NCI-H2107 treated with DMSO at 0.1 percent for 48 hours (cell line): Measurements from ENCODE around the gene MGA.

Source experiments
- DNase-seq: peaks from one replicate; lab custom pipeline; 2025; ENCODE audit not compliant: unreplicated experiment; lab: John Stamatoyannopoulos, UW

The MGA gene

DNA sequence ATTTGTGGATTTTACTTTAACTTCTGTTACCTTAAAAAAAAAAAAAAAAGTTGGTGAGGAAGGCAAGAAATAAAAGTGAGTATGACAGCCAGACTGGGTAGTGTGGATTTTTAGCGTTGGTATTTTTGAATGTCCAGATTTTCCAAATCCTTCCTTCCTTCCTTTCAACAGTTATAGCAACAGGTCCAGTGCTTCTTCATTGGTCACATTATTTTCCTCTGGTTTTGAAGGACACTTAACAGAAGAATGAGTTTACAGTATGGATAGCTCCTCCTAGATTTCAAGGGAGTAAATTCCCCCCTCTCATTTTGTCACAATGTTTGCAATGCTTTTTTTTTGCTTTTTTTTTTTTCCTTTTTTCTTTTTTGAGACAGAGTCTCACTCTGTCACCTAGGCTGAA, 120.5 kb downstream of the MGA start:
- DNase-seq, result no peak

DNA sequence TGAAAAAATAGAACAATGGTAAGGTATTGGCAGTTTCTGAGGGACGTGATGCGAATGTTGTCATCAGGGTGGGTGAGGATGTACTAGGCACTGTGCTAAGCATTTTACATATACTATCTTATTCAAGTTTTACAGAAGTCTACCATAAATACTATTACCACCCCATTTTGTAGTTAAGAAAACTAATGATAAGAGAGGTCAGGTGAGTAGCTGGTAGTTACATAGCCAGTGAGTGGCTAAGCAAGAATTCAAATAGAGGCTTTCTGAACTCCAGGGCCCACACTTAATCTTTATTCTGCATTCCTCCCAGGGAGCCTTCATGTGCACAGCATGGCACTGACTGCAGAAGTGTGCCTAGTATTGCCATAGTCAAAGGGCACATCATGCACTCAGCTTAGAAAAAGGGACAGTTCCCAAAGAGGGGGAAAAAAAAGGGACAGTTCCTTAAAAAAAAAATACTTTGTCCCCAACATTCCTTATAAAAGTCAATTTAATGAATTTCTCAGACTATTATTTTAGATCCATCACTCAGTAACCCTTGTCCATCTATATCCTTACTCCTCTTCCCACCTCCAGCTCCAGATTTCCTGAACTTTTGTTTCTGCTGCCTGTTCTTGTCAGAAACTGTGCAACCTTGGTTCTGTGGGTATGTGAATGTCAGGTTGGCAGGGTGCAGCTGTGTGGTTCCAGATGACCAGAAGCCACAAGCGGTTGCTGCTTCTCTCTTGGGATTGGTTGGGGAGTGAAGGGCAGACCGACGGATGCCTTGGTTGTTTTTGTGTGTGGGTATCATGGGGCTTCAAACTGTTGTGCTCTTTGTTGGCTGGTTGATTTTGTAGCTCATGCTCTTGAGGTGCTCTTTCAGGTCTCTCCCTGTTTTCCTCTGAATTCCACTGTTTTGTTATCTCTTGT, 122.4 kb downstream of the MGA start:
- no peak for DNase-seq

DNA sequence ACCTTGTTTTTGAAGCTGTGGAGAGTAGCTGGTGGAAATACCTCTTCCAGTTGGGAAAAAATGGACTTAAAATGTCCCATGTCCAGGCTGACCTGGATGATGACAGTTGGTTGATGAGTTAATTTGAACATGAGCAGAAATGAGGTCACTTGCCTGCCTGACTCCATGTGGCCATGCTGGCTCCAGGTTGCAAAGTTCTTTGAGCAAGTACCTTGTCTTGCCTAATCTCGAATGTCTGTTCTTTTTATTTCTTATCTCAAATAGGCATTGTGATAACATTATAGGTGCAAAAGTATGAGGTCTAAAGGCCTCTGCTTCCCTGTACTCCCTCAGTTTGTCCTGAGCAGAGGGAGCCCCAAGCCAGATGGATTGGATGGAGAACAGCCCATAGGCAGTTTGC, 123.1 kb downstream of the MGA start:
- DNase-seq, result no peak

DNA sequence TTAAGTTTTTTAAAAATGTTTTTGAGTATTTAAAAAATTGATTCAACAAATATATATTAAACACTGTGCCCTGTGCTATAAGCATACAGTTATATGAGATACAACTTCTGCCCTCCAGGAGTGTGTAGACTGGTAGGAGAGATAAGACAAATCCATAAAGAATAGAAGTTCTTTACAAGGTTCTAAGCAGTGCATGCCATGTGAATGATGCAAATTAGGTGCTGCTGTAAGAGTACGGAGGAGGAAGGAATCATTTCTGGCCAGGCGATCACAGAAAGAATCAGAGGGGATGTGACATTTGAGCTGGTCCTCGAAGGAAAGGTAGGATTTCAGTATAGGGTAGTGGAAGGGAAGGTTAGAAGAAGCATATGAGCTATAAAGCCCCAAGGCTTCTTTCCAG, 128.1 kb downstream of the MGA start:
- no peak for DNase-seq

DNA sequence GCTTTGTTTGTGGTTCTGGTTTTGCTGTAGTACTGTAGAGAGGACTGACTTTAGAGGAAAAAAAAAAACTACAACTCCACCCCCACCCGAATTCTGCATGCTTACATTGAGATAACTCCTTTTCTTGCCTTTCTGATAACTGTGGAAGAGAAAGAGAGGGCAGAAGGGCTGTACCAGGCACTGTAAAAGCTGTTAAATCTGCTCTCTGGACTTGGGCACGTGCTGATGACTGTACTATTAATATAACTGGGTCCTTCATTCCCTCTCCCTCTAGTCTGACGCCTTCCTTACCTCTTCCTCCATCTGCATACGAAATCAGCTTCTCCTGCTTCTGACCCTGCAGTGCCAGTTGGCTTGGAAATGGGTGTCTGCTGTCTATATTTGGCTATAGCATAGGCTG, 129.0 kb downstream of the MGA start:
- no peak for DNase-seq

DNA sequence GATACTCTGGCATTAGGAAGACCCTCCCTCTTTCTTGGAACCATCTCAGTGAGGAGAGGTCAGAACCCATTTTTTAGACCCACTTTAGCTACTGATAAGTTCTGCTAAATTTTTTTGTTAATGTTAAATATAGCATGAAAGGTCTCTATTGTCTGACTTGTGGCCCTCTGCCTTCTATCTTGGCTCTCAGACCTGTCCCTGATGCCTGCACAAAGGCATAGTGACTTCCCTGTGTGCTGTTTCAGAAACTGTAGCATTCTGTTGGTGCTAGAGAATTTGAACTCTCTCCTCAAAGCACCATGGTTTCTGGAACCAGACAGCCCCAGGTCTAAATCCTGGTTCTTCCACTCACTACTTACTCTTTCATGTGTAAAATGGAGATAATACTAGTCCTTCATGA, 129.5 kb downstream of the MGA start:
- no peak for DNase-seq

DNA sequence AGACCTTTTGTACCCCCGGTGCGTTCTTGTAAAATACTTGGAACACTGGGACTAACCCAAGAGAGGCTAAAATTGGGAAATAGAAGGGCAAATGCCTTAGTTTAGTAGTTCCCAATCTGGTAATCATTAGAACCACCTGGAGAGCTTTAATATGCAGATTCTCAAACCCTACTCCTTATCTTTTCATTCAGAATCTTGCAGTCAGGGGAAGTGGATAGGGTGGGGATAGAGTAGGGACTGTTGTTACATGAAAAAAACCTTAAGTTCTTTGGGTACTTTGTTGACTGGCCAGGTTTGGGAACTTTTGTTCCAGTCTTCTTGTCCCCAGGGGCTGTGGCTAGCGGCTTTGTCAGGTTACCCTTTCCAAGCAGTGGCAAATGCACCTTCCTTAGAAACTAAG, 130.0 kb downstream of the MGA start:
- DNase-seq, result no peak

DNA sequence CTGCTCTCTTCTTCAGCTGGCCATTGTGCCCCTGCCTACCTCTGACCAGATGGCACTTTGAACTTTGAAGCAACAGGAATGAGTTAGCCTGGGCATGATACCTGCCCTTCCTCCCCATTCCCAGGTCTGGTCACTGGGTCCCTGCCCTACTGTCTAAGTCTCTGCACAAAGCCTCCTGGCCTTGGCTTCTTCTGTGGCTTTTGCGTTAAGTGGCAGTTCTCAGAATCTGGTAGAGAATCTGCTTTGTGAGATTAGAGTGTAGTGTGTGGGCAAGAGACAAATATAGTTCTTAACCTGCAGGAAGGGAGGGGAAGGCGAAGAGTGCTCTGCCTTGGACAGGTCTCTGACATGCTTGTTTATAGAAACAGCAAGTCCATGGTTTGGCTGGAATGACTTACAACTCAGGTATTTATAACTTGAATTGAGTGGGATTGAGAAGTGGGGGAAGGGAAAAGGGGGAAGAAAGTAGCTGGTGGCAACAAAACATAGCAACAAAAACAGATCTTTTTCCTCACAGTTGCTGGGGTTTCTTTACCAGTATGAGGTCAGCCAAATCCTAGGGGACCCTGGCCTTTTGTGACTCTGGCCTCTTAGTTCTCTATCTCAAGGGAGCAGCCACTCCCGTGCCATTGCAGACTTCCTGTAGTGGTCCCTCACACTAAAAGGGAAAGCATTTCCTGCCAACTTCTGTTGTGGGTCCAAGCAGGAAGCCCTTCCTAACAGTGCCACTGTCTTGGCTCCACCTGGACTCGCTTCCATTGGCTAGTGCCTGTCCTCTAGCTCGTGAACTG, 130.7 kb downstream of the MGA start:
- DNase-seq, result no peak

DNA sequence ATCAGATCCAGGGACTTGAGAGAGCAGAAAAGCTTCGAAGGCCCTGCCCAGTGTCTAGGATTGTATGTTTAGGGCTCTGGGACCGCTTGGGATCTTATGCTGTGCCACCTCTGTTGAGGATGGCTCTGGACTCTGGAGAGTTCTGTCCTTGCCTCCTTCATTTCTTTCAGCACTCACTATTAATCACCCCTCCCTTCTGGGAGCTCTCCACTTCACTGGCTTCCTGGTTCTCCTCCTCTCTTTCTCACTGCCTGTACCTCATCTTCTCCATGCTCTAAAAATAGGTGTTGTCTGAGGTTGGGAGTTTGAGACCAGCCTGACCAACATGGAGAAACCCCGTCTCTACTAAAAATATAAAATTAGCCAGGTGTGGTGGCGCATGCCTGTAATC, 131.3 kb downstream of the MGA start:
- no peak for DNase-seq

DNA sequence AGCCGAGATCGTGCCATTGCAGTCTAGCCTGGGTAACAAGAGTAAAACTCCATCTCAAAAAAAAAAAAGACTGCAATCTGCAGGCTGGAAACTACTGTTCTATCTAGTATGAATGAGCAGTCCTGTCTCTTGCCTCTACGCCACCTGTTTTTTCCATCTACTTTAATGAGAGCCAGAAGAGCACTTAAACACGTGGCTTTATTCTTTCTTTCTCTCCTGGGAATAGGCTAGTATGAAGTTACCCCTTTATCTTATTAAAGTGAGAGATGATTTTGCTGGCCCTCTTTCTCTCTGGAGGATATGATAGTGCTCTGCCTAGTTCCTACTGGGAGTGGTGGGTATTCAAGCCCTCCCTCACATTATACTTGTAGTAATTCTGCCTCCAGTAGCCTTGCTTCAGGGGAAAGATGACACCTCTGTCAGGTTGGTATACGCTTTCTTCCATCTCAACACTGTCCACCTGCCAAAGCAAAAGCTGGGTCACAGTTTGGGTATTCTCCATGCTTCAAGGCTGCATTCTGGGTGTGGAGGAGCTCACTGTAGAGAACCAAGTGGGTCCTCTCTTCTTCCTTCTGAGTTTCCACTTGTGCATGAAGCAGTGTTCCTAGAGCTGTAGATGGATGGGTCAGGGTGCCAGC, 131.9 kb downstream of the MGA start:
- peak; percentile 97 for DNase-seq

DNA sequence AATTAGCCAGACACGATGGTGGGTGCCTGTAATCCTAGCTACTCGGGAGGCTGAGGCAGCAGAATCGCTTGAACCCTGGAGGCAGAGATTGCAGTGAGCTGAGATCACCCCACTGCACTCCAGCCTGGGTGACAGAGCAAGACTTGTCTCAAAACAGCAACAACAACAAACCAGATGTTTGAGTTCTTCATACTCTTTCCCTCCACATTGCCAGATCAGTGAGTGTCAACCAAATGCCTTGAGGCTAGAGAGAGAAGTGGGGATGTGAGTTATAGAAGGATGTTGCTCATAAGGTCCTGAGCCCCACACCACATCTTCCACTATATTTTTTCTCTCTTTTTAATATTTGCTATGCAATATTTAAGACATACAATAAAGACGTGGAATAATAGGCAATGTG, 133.9 kb downstream of the MGA start:
- DNase-seq, result no peak

DNA sequence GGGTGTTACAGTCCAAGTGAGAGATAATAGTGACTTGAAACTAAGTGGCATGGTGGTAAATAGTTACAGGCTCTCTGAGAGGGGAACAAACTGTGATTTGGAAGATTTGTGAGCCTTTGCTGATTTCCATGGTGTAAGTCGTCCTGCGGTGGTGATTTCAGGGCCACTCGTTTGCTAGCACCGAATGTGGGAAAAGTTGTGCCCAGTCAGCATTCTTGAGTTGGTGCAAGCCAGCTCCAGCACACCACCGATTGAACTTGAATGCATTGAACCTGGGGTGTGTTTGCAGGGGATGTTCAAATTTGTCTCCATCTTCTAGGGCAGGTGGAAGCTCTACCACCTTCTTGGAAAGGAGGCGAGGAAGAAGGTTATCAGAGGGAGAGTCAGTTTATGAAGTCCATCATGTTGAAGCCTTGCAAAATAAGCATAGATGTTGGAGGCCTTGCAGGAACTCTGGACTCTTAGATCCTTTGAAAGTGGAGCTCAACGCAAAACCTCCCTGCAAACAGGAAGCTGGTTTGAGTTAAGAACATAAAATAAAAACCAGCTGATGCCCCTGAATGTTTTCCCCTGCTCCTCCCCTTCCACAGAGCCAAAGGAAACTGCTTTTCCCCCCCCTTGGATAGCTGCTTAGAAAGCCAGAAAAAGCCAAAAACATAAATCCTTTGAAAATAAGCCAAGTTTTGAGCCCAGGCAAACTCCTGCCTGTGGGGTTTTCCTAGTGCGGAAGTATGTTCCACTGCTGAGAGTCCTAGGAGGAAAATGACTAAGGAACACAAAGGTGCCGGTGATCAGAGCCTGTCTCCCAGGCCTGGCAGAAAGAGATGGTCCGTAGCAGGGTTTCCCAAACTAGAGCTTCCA, 136.0 kb downstream of the MGA start:
- no peak for DNase-seq

DNA sequence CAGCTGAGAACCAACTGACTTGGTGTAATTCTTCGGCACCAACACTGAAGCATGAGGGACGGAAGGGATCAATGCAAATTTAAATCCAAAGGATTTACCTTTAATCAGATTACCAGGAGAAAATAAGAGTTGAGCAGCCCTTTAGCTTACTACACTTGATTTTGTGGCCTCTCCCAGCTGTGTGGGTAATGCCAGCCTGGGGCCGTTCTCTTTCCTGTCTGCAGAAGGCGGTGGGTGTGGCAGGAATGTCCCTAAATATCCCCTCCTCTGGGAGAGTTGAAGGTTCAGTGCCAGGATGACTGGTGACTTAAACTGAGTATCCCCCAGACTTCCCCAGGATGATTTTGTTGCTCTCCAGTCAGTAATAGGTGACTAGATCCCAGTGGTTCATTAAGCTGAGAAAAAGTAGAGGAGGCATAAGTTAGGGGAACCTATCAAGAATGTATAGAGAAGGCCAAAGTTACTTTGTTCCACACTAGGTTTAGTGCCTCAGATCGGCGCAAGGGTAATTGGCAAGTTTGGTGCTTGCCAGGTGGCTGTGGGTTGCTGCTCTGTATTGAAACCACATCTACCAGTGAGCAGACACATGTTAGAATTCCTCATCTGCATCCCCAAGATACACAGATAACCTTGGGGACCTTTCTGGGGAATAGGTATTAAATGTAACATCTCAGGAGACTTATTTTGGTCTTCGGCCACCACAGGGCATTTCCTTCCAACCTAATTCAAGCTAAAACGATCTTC, 137.2 kb downstream of the MGA start:
- DNase-seq, result no peak

DNA sequence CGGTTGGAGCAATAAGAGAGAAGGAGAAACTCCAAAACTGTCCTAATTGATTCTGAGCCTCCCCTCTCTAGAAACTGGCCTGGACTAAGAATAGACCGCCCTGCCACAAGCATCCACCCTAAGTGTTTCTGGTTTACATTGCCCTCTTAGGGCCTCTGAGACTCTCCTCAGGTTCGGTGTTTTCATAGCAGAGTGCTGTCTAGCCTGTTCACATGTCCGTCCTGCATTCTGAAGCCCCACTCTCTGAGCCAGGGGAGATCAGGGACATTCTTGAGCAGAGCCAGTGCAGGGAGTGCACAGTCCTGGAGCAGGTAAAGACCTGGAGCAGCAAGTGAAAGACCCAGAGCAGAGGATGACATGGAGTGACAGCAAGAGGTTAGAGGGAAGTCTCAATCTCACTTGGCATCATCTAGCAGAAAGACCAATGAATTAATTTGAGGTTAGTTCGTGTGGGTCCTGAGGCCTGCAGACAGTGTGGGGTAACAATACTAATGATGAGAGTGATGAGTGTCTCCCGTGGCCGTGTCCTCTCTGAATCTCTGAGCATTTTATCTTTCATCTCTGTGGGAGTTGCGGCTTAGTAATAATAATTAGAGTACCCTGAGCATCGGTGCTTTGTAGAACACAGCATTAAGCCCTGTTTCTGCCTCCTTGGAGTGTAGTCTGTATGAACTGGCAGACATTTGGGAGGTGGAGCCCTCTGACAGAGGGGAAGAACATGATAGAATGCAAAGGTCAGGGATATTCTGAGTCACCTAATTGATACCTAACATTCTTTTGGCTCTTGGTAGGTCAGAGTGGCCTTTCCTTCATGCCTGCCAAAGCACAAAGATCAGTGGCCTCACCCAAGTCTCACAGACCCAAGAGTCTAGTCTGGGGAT, 138.6 kb downstream of the MGA start:
- no peak for DNase-seq

DNA sequence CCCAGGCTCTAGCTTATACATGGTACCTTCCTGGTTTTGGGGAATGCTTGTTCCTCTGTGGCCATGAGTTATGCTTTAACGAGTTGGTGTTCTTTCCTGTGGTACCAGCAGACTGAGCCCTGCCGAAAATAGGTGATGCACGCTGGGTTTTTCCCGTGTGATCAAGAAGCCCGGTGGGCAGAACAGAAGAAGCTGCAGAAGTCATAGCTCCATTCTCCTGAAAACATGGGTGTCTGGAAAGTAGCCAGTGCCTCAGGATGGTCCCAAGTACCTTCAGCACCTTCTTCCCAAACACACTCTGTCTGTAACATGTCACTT, 139.2 kb downstream of the MGA start:
- DNase-seq, result no peak

DNA sequence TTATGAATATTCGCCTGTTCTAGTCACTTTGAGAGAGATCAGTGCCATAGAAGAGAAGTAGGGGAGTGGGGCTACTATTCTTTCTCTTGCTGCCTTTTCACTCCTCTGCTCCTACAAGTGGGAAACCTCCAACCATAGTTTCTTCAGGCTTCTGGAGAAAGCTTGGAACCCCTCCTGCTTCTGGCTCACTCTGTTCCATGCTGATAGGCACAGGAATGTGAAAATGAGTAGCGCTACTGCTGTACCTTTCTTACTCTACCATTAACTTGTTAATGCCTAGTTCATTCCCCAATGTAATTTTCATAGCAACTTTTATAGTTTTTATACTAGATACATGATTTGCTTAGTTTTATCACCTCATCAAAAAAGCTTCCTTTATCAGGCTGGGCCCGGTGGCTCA, 141.0 kb downstream of the MGA start:
- DNase-seq, result no peak

DNA sequence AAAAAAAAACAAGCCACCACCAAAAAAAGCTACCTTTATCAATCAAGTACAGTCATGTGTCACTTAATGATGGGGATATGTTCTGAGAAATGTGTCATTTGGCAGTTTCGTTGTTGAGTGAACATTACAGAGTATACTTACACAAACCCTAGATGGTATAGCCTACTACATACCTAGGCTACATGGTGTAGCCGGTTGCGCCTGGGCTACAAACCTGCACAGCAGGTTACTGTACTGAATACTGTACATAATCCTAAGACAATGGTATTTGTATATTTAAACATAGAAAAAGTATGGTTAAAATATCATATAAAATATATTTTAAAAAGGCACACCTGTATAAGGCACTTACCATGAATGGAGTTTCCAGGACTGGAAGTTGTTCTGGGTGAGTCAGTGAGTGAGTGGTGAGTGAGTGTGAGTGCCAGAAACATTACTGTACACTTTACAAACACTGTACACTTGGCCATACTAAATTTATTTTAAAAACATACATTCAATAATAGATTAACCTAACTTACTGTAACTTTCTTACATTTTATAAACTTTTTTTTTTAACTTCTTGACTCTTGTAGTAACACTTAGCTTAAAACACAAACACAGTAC, 141.7 kb downstream of the MGA start:
- no peak for DNase-seq

DNA sequence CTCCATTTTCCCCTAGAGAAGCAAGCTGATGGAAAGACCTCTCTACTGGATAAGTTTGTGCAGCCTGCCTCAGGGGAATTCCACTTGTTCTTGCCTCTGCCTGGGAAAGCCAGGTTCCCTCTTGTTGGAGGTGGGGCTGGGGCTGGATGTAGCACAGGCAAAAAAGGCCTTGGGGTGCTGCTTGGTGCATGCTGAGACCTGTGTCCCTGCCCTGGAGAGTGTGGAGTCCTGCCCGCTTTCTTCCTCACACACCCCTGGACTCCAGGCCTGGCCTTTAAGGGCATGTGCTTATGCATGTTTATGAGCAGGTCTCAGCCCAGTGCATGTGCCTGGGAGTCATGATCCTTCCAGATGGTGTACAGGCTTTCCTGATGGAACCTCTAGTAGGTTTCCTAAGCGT, 144.2 kb downstream of the MGA start:
- peak; percentile 66 for DNase-seq
